ENCODE data around the gene GORASP1. TPM values are rescaled to one million over a fixed set of nuclear protein-coding genes. Genes with fewer than 3 reads are reported as not detected.

Gene GORASP1
- polyA plus RNA-seq, 1 donor from 2014 or later = 55.6 TPM

- H2AFZ ChIP-seq (ENCODE audit: low read depth, low read length) = no peak overlapping the region
- H3K9me2 ChIP-seq (ENCODE audit: insufficient read depth, low read length) = no peaks in the 10 kb centered on the region
- H3F3A ChIP-seq (ENCODE audit: insufficient read depth, low read length, poor library complexity, severe bottlenecking) = no peaks in the 10 kb centered on the region
- H3K4me2 ChIP-seq (ENCODE audit: low read length) = no peak overlapping the region
- no peaks in the 10 kb centered on the region for H3K9me3 ChIP-seq (ENCODE audit: low read length)
- H4K20me1 ChIP-seq (ENCODE audit: insufficient read depth) = no peaks in the 10 kb centered on the region
- no peak overlapping the region for H3K9ac ChIP-seq (ENCODE audit: low read length)
- H3K4me3 ChIP-seq (ENCODE audit: low read length) = no peak overlapping the region
- H3K36me3 ChIP-seq (ENCODE audit: insufficient read depth, low read length) = peaks cover 6% of the 10 kb centered on the region
- TF ChIP-seq EP300 (conservative IDR thresholded peaks at IDR 0.05; ENCODE audit: poor library complexity, severe bottlenecking) (no peak), MXI1 (conservative IDR thresholded peaks at IDR 0.05; ENCODE audit: poor library complexity, severe bottlenecking) (no peak), POLR2AphosphoS5 (IDR thresholded peaks at IDR 0.05) (no peak)
- no peaks in the 10 kb centered on the region for H3K27me3 ChIP-seq (ENCODE audit: insufficient read depth, low read depth, low read length)
- no peaks in the 10 kb centered on the region for H3K79me2 ChIP-seq (replicated peaks; ENCODE audit: insufficient read depth, low read length)
- no peak overlapping the region for H3K27ac ChIP-seq (ENCODE audit: low read length)
Observed at GRCh38 chr3:39082666-39083313, 24.6 kb downstream of the GORASP1 start.

- no peak overlapping the region for H3K4me2 ChIP-seq (ENCODE audit: low read length)
- no peak overlapping the region for H2AFZ ChIP-seq (ENCODE audit: low read depth, low read length)
- H3K36me3 ChIP-seq (ENCODE audit: insufficient read depth, low read length) = peaks cover 6% of the 10 kb centered on the region
- H3F3A ChIP-seq (ENCODE audit: insufficient read depth, low read length, poor library complexity, severe bottlenecking) = no peaks in the 10 kb centered on the region
- H3K9ac ChIP-seq (ENCODE audit: low read length) = no peak overlapping the region
- no peak overlapping the region for H3K4me3 ChIP-seq (ENCODE audit: low read length)
- H3K27ac ChIP-seq (ENCODE audit: low read length) = no peak overlapping the region
- H3K9me2 ChIP-seq (ENCODE audit: insufficient read depth, low read length) = no peaks in the 10 kb centered on the region
- H3K9me3 ChIP-seq (ENCODE audit: low read length) = no peaks in the 10 kb centered on the region
- H3K79me2 ChIP-seq (replicated peaks; ENCODE audit: insufficient read depth, low read length) = no peaks in the 10 kb centered on the region
- TF ChIP-seq EZH2 (IDR thresholded peaks at IDR 0.05; ENCODE audit: borderline replicate concordance, insufficient read depth, low read length, poor library complexity, severe bottlenecking) (no peak), SMC3 (conservative IDR thresholded peaks at IDR 0.05; ENCODE audit: poor library complexity) (no peak), MXI1 (conservative IDR thresholded peaks at IDR 0.05; ENCODE audit: poor library complexity, severe bottlenecking) (no peak), REST (IDR thresholded peaks at IDR 0.05; ENCODE audit: borderline replicate concordance) (no peak), RAD21 (conservative IDR thresholded peaks at IDR 0.05) (no peak), CTCF (IDR thresholded peaks at IDR 0.05; ENCODE audit: poor library complexity, severe bottlenecking) (no peak), TAF1 (IDR thresholded peaks at IDR 0.05; ENCODE audit: low read depth) (no peak), EP300 (conservative IDR thresholded peaks at IDR 0.05; ENCODE audit: poor library complexity, severe bottlenecking) (no peak), POLR2AphosphoS5 (IDR thresholded peaks at IDR 0.05) (no peak)
- no peaks in the 10 kb centered on the region for H4K20me1 ChIP-seq (ENCODE audit: insufficient read depth)
- H3K27me3 ChIP-seq (ENCODE audit: insufficient read depth, low read depth, low read length) = no peaks in the 10 kb centered on the region
Observed at GRCh38 chr3:39080026-39080425, 27.4 kb downstream of the GORASP1 start.
